Common myeloid progenitor, CD34-positive (primary cell): ENCODE measurements around the gene RPEL1.
"Not testable (repeated sequence)": the region's sequence is repeated elsewhere in the genome, so short reads cannot be mapped to it uniquely, and the experiment has no call there.

Experiments used
- CTCF ChIA-PET: fragments of 350-600 bp; sonication (Branson Sonifier 250); formaldehyde crosslinking; loops from one replicate; lab custom pipeline; 2021; ENCODE audit warnings: antibody characterized with exemption; lab: Charles Lee
- POLR2A ChIA-PET: fragments of 350-600 bp; sonication (Branson Sonifier 250); formaldehyde crosslinking; loops from one replicate; lab custom pipeline; 2021; ENCODE audit warnings: antibody characterized with exemption; lab: Charles Lee
- DNase-seq, 3 donors: peaks; one replicate each; pipeline versions ENCODE4 v3.0.0 to v3.0.0-alpha.2; 2013
- H3K27ac ChIP-seq, 2 experiments: 1 replicate in 1 of 2; 2 replicates in 1 of 2; pipeline ENCODE4 v1.7.0; 2013; ENCODE audit warnings: inconsistent platforms in 2 of 2, low read length in 2 of 2, mild to moderate bottlenecking in 2 of 2, low read depth in 1 of 2, moderate library complexity in 1 of 2; ENCODE audit not compliant: severe bottlenecking in 2 of 2, insufficient read depth in 1 of 2, poor library complexity in 1 of 2
- H3K27me3 ChIP-seq, 5 experiments: replicated peaks in 2 of 5; 1 replicate in 3 of 5; 2 replicates in 2 of 5; pipeline versions ENCODE4 v1.6.1 to v1.7.0; 2013; ENCODE audit warnings: low read length in 4 of 5, mild to moderate bottlenecking in 2 of 5, moderate library complexity in 2 of 5, inconsistent platforms in 1 of 5; ENCODE audit not compliant: insufficient read depth in 5 of 5, control insufficient read depth in 4 of 5
- H3K36me3 ChIP-seq, 4 experiments: 1 replicate in 2 of 4; 2 replicates in 2 of 4; pipeline versions ENCODE4 v1.6.1 to v1.7.0; 2013; ENCODE audit warnings: low read length in 3 of 4, control low read depth in 1 of 4, mild to moderate bottlenecking in 1 of 4; ENCODE audit not compliant: control insufficient read depth in 4 of 4, insufficient read depth in 4 of 4
- H3K4me1 ChIP-seq, 4 experiments: 1 replicate in 3 of 4; 2 replicates in 1 of 4; pipeline versions ENCODE4 v1.6.1 to v1.7.1; 2013; ENCODE audit warnings: low read length in 3 of 4, mild to moderate bottlenecking in 3 of 4, control low read depth in 1 of 4, inconsistent platforms in 1 of 4, moderate library complexity in 1 of 4; ENCODE audit not compliant: control insufficient read depth in 4 of 4, insufficient read depth in 4 of 4; ENCODE audit errors: control extremely low read depth in 1 of 4
- H3K4me3 ChIP-seq, 7 experiments: 1 replicate in 4 of 7; 2 replicates in 3 of 7; pipeline versions ENCODE4 v1.5.1 to v1.7.0; 2013; ENCODE audit warnings: mild to moderate bottlenecking in 7 of 7, low read length in 6 of 7, moderate library complexity in 6 of 7, inconsistent platforms in 2 of 7, low read depth in 2 of 7, control low read depth in 1 of 7; ENCODE audit not compliant: insufficient read depth in 4 of 7, control insufficient read depth in 1 of 7; ENCODE audit errors: extremely low read depth in 1 of 7
- H3K9me3 ChIP-seq, 5 experiments: 1 replicate in 4 of 5; 2 replicates in 1 of 5; pipeline versions ENCODE4 v1.6.1 to v1.7.1; 2013; ENCODE audit warnings: low read length in 4 of 5, mild to moderate bottlenecking in 2 of 5, inconsistent platforms in 1 of 5, low read depth in 1 of 5, moderate library complexity in 1 of 5; ENCODE audit not compliant: control insufficient read depth in 4 of 5, insufficient read depth in 2 of 5; ENCODE audit errors: control extremely low read depth in 1 of 5
- WGBS: methylation state at CpG from one replicate; pipeline ENCODE4 v1.1.5; 2013; ENCODE audit not compliant: insufficient coverage; 5-methylcytosine and 5-hydroxymethylcytosine counted together

The RPEL1 gene

GRCh38 chr10:103215601-103216000, 30.1 kb upstream of the RPEL1 start:
- Histone ChIP-seq H3K27ac (no peak overlapping the region), H3K27me3 (no peaks in the 10 kb centered on the region), H3K9me3 (peaks cover 0 to 5% (median 0%) of the 10 kb centered on the region in 5 experiments), H3K4me3 (no peak overlapping the region), H3K36me3 (no peaks in the 10 kb centered on the region), H3K4me1 (no peaks in the 10 kb centered on the region)
- WGBS, result 100% methylated on average over 2 of the region's 5 CpGs
- no peak for DNase-seq
- POLR2A ChIA-PET, result no interaction called here
- CTCF ChIA-PET, result interaction anchor here (1.2 to 1.6 kb wide), 2 partner anchors 7 to 43 kb away, joined by 3 to 5 read pairs; no protein-coding TSS in a partner anchor

- 95% methylated on average over 2 of the region's 4 CpGs for WGBS
- H3K9me3 ChIP-seq, H3K27me3 ChIP-seq, DNase-seq, POLR2A ChIA-PET, H3K27ac ChIP-seq, H3K4me3 ChIP-seq, H3K4me1 ChIP-seq, H3K36me3 ChIP-seq: not testable (repeated sequence)
- CTCF ChIA-PET, result interaction anchor here (1.2 kb wide), 1 partner anchor 44 kb away, joined by 5 read pairs; no protein-coding TSS in a partner anchor
Measured at GRCh38 chr10:103216362-103216761, 29.3 kb upstream of the RPEL1 start.

GRCh38 chr10:103224133-103224532, 21.6 kb upstream of the RPEL1 start:
- Histone ChIP-seq H3K9me3 (peaks cover 0 to 23% (median 13%) of the 10 kb centered on the region in 5 experiments), H3K27ac (no peak overlapping the region), H3K27me3 (no peaks in the 10 kb centered on the region), H3K4me1 (peaks cover 0 to 5% (median 0%) of the 10 kb centered on the region in 4 experiments), H3K4me3 (no peak overlapping the region), H3K36me3 (no peaks in the 10 kb centered on the region)
- POLR2A ChIA-PET, result no interaction called here
- WGBS, result 96% methylated on average over 4 of the region's 4 CpGs
- peak in 2 of 3 donors; percentile 26 to 36 for DNase-seq
- CTCF ChIA-PET, result no interaction called here

GRCh38 chr10:103224721-103225120, 21.0 kb upstream of the RPEL1 start:
- H3K4me3 ChIP-seq, H3K36me3 ChIP-seq, H3K4me1 ChIP-seq, POLR2A ChIA-PET, CTCF ChIA-PET, H3K27ac ChIP-seq, H3K27me3 ChIP-seq: not testable (repeated sequence)
- peaks cover 0 to 23% (median 13%) of the 10 kb centered on the region in 5 experiments for H3K9me3 ChIP-seq
- peak in 1 of 3 donors; percentile 15 for DNase-seq
- WGBS, result 15% methylated on average over 4 of the region's 5 CpGs

GRCh38 chr10:103225939-103226338, 19.7 kb upstream of the RPEL1 start:
- Histone ChIP-seq H3K27ac (no peak overlapping the region), H3K9me3 (peaks cover 0 to 23% (median 13%) of the 10 kb centered on the region in 5 experiments), H3K36me3 (no peaks in the 10 kb centered on the region), H3K4me3 (no peak overlapping the region), H3K27me3 (no peaks in the 10 kb centered on the region), H3K4me1 (peaks cover 0 to 5% (median 0%) of the 10 kb centered on the region in 4 experiments)
- ChIA-PET POLR2A (no interaction called here), CTCF (interaction anchor here (0.6 to 1.5 kb wide), 3 partner anchors 9 to 23 kb away, joined by 3 to 4 read pairs (median 3); no protein-coding TSS in a partner anchor)
- no peak for DNase-seq

GRCh38 chr10:103227416-103227815, 18.3 kb upstream of the RPEL1 start:
- no peak for DNase-seq
- Histone ChIP-seq H3K27me3 (no peaks in the 10 kb centered on the region), H3K9me3 (peaks cover 0 to 22% (median 12%) of the 10 kb centered on the region in 5 experiments), H3K27ac (no peak overlapping the region), H3K4me3 (no peak overlapping the region), H3K36me3 (no peaks in the 10 kb centered on the region), H3K4me1 (peaks cover 0 to 5% (median 0%) of the 10 kb centered on the region in 4 experiments)
- ChIA-PET CTCF (interaction anchor here (0.7 to 1.4 kb wide), 3 partner anchors 8 to 117 kb away, joined by 3 read pairs; no protein-coding TSS in a partner anchor), POLR2A (no interaction called here)
- 83% methylated on average over 1 of the region's 1 CpG for WGBS

GRCh38 chr10:103231047-103231551, 14.6 kb upstream of the RPEL1 start:
- no peak overlapping the region for H3K4me3 ChIP-seq
- H3K36me3 ChIP-seq, result no peaks in the 10 kb centered on the region
- peaks cover 0 to 5% (median 0%) of the 10 kb centered on the region in 4 experiments for H3K4me1 ChIP-seq
- no peak overlapping the region for H3K27ac ChIP-seq
- H3K27me3 ChIP-seq, result no peaks in the 10 kb centered on the region
- no peak for DNase-seq
- WGBS, result 100% methylated on average over 1 of the region's 4 CpGs
- H3K9me3 ChIP-seq, result no peaks in the 10 kb centered on the region
- CTCF ChIA-PET, result interaction anchor here (1.0 to 2.1 kb wide), 2 partner anchors 11 to 13 kb away, joined by 3 to 7 read pairs; no protein-coding TSS in a partner anchor
- POLR2A ChIA-PET, result no interaction called here
